Uterus (tissue), 2 donors: Measurements from ENCODE around the gene SCYGR8.
"Not testable (repeated sequence)": the region's sequence is repeated elsewhere in the genome, so short reads cannot be mapped to it uniquely, and the experiment has no call there.

Experiments
- POLR2A ChIP-seq, 2 donors: fragments of 450-650 bp; IDR thresholded peaks; one replicate each; pipeline ENCODE4 v1.6.1; 2016; ENCODE audit warnings: antibody characterized with exemption in 2 of 2, mild to moderate bottlenecking in 1 of 2, moderate library complexity in 1 of 2
- TF ChIP-seq, protein P1 (sequence below), 4 experiments: fragments of 200-600 bp in 2 of 4; fragments of 450-650 bp in 2 of 4; sonication (generic) in 2 of 4; IDR thresholded peaks; one replicate each; pipeline ENCODE4 v1.5.1; 2016 to 2019; ENCODE audit warnings: antibody characterized with exemption in 4 of 4, mild to moderate bottlenecking in 2 of 4, moderate library complexity in 1 of 4

GRCh38 chr2:227722821-227723220 is 22.9 kb upstream of the SCYGR8 start:
- TF ChIP-seq, protein P1, sequence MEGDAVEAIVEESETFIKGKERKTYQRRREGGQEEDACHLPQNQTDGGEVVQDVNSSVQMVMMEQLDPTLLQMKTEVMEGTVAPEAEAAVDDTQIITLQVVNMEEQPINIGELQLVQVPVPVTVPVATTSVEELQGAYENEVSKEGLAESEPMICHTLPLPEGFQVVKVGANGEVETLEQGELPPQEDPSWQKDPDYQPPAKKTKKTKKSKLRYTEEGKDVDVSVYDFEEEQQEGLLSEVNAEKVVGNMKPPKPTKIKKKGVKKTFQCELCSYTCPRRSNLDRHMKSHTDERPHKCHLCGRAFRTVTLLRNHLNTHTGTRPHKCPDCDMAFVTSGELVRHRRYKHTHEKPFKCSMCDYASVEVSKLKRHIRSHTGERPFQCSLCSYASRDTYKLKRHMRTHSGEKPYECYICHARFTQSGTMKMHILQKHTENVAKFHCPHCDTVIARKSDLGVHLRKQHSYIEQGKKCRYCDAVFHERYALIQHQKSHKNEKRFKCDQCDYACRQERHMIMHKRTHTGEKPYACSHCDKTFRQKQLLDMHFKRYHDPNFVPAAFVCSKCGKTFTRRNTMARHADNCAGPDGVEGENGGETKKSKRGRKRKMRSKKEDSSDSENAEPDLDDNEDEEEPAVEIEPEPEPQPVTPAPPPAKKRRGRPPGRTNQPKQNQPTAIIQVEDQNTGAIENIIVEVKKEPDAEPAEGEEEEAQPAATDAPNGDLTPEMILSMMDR (IDR thresholded peaks at IDR 0.05) = not testable (repeated sequence)
- TF ChIP-seq POLR2A (IDR thresholded peaks at IDR 0.05) = not testable (repeated sequence)
